ENCODE data around the gene NHERF1. TPM values are rescaled to one million over a fixed set of nuclear protein-coding genes. Genes with fewer than 3 reads are reported as not detected.

The NHERF1 gene
- total and polyA plus RNA-seq, 2 of the 13 experiments (the other 11 are each of a cell fraction or from before 2014, with no cell fraction given): 169 to 269 TPM

DNA sequence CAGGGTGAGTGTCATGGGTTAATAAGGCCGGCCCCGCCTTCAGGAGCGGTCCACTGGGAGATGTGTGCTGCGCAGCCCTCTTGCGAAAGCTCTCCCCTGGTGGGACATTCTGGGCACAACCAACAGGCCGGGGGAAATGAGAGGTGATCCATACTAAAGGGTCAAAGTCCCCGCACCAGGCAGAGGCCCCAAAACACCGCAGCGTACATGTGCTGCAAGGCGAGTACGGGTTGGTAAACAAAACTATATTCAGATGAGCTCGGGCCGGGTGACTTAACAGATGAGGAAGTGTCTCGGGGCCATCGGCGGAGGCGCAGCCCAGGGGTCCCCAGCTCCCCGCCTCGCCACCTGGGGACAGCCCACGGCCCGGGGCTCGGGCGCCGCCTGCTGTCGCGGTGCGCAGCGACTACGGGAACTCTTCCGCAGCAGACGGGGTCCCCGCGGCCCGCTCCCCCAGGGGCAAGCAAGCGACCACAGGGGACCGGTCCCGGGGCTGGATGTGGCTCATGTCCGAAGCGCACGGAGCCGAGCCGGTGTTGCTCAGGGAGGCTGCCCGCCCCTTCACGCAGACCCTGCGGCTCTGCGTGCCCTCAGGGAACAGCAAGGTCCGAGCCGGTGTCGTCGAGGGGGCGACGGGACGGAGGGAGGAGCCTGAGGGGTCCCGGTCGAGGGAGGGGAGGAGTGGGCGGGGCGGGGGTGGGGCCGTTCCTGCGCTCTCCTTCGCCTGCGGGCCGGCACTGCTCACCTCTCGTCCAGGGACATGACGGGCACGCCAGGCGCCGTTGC is 11.7 kb upstream of the NHERF1 start, which contains the start of gene RAB37 (continued):
- TF ChIP-seq SNAPC2 (CRISPR knock-in tag; IDR thresholded peaks at IDR 0.05): peak; percentile 84; the same call in 1 of the 2 replicates
- TF ChIP-seq ZNF747 (CRISPR knock-in tag; IDR thresholded peaks at IDR 0.05; ENCODE audit: borderline replicate concordance): no peak; the same call in 1 of the 2 replicates
- peak; percentile 59; the same call in 1 of the 2 replicates for TF ChIP-seq ERF (CRISPR knock-in tag; IDR thresholded peaks at IDR 0.05)
- TF ChIP-seq, protein P1, sequence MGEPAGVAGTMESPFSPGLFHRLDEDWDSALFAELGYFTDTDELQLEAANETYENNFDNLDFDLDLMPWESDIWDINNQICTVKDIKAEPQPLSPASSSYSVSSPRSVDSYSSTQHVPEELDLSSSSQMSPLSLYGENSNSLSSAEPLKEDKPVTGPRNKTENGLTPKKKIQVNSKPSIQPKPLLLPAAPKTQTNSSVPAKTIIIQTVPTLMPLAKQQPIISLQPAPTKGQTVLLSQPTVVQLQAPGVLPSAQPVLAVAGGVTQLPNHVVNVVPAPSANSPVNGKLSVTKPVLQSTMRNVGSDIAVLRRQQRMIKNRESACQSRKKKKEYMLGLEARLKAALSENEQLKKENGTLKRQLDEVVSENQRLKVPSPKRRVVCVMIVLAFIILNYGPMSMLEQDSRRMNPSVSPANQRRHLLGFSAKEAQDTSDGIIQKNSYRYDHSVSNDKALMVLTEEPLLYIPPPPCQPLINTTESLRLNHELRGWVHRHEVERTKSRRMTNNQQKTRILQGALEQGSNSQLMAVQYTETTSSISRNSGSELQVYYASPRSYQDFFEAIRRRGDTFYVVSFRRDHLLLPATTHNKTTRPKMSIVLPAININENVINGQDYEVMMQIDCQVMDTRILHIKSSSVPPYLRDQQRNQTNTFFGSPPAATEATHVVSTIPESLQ (CRISPR knock-in tag; conservative IDR thresholded peaks at IDR 0.05): no peak
- TF ChIP-seq, protein P2, sequence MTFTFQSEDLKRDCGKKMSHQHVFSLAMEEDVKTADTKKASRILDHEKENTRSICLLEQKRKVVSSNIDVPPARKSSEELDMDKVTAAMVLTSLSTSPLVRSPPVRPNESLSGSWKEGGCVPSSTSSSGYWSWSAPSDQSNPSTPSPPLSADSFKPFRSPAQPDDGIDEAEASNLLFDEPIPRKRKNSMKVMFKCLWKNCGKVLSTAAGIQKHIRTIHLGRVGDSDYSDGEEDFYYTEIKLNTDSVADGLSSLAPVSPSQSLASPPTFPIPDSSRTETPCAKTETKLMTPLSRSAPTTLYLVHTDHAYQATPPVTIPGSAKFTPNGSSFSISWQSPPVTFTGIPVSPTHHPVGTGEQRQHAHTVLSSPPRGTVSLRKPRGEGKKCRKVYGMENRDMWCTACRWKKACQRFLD (CRISPR knock-in tag; IDR thresholded peaks at IDR 0.05; ENCODE audit: borderline replicate concordance): peak; percentile 33; the same call in 1 of the 2 replicates
- no peak; the same call in 1 of the 2 replicates for TF ChIP-seq EHMT2 (IDR thresholded peaks at IDR 0.05; ENCODE audit: borderline replicate concordance, low read depth, low read length)
- no peak for TF ChIP-seq NFIB (CRISPR knock-in tag; IDR thresholded peaks at IDR 0.05; ENCODE audit: borderline replicate concordance)
- no peak for TF ChIP-seq ZNF572 (CRISPR knock-in tag; IDR thresholded peaks at IDR 0.05)
- no peak for TF ChIP-seq U2AF2 (IDR thresholded peaks at IDR 0.05; ENCODE audit: low read depth, low read length)
- peak; percentile 87 for TF ChIP-seq RAD21 (CRISPR knock-in tag; IDR thresholded peaks at IDR 0.05)
- TF ChIP-seq MED1 (CRISPR knock-in tag; IDR thresholded peaks at IDR 0.05): peak; percentile 81
- 0 out of 2 replicates have a peak, but pooled peaks have one; percentile 67 for TF ChIP-seq ZNF672 (CRISPR knock-in tag; IDR thresholded peaks at IDR 0.05)
- TF ChIP-seq FOXJ3 (CRISPR knock-in tag; IDR thresholded peaks at IDR 0.05; ENCODE audit: borderline replicate concordance): peak; percentile 89; the same call in 1 of the 2 replicates
- no peak for TF ChIP-seq GPN1 (CRISPR knock-in tag; IDR thresholded peaks at IDR 0.05; ENCODE audit: borderline replicate concordance)
- peak; percentile 68; the same call in 1 of the 2 replicates for TF ChIP-seq FOXK1 (CRISPR knock-in tag; IDR thresholded peaks at IDR 0.05; ENCODE audit: borderline replicate concordance, low read depth)
- peak; percentile 61 for TF ChIP-seq SPEN (CRISPR knock-in tag; IDR thresholded peaks at IDR 0.05; ENCODE audit: low read depth)
- TF ChIP-seq CHD4 (IDR thresholded peaks at IDR 0.05; ENCODE audit: borderline replicate concordance, low read length): no peak
- TF ChIP-seq ZNF251 (CRISPR knock-in tag; IDR thresholded peaks at IDR 0.05): no peak
- peak; percentile 70; the same call in 1 of the 2 replicates for TF ChIP-seq ZNF749 (CRISPR knock-in tag; IDR thresholded peaks at IDR 0.05; ENCODE audit: borderline replicate concordance)
- TF ChIP-seq BRCA1 (CRISPR knock-in tag; IDR thresholded peaks at IDR 0.05): no peak
- peak; percentile 93 for TF ChIP-seq FOXO1 (CRISPR knock-in tag; IDR thresholded peaks at IDR 0.05)
- TF ChIP-seq SP4 (CRISPR knock-in tag; IDR thresholded peaks at IDR 0.05): peak; percentile 70; the same call in 1 of the 2 replicates
- TF ChIP-seq, protein P3, sequence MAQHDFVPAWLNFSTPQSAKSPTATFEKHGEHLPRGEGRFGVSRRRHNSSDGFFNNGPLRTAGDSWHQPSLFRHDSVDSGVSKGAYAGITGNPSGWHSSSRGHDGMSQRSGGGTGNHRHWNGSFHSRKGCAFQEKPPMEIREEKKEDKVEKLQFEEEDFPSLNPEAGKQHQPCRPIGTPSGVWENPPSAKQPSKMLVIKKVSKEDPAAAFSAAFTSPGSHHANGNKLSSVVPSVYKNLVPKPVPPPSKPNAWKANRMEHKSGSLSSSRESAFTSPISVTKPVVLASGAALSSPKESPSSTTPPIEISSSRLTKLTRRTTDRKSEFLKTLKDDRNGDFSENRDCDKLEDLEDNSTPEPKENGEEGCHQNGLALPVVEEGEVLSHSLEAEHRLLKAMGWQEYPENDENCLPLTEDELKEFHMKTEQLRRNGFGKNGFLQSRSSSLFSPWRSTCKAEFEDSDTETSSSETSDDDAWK (CRISPR knock-in tag; IDR thresholded peaks at IDR 0.05): no peak
- no peak for TF ChIP-seq ZC3H4 (CRISPR knock-in tag; IDR thresholded peaks at IDR 0.05; ENCODE audit: borderline replicate concordance)
- TF ChIP-seq KDM6A (CRISPR knock-in tag; IDR thresholded peaks at IDR 0.05; ENCODE audit: low read depth): peak; percentile 98
- TF ChIP-seq ZNF12 (CRISPR knock-in tag; IDR thresholded peaks at IDR 0.05): peak; percentile 98
- no peak for TF ChIP-seq KDM1A (CRISPR knock-in tag; IDR thresholded peaks at IDR 0.05)
